SK-N-SH (cell line): Measurements from ENCODE around the gene SLAMF9. TPM values are rescaled to one million over a fixed set of nuclear protein-coding genes. Genes with fewer than 3 reads are reported as not detected.

ENCODE experiments used
- CTCF ChIA-PET: fragments of 300-600, 350-600 bp; formaldehyde crosslinking; extraction: SDS; loops from one replicate; lab custom pipeline; 2021; lab: Yijun Ruan, JAX
- POLR2A ChIA-PET: fragments of 350-600 bp; sonication (Branson Sonifier 250); formaldehyde crosslinking; extraction: SDS; loops from one replicate; lab custom pipeline; 2020; ENCODE audit warnings: antibody characterized with exemption, inconsistent platforms; lab: Yijun Ruan, JAX
- DNase-seq: peaks from one replicate; pipeline ENCODE4 v3.0.0; 2012
- H2AFZ ChIP-seq: fragments of 200-600 bp; sonication (generic); 2 replicates; pipeline ENCODE4 v1.8.1; 2016; ENCODE audit warnings: antibody characterized with exemption, mild to moderate bottlenecking, low read depth
- H3F3A ChIP-seq: fragments of 200-600 bp; sonication (generic); replicated peaks from 2 replicates; pipeline ENCODE3; 2016; ENCODE audit warnings: antibody characterized with exemption, mild to moderate bottlenecking; ENCODE audit not compliant: insufficient read depth
- H3K27ac ChIP-seq, 2 experiments: fragments of 200-500 bp in 1 of 2; fragments of 200-600 bp in 1 of 2; sonication (Bioruptor generic) in 1 of 2; sonication (generic), shearing (Covaris generic) in 1 of 2; 2 replicates each; pipeline versions ENCODE4 v1.5.1 to v1.6.1; 2014 to 2016; ENCODE audit warnings: low read depth in 2 of 2, inconsistent platforms in 1 of 2, low read length in 1 of 2, mild to moderate bottlenecking in 1 of 2, mixed read lengths in 1 of 2
- H3K27me3 ChIP-seq: fragments of 200-600 bp; sonication (generic), shearing (Covaris generic); 2 replicates; pipeline ENCODE4 v1.6.1; 2016; ENCODE audit warnings: mixed run types; ENCODE audit not compliant: insufficient read depth
- H3K36me3 ChIP-seq, 2 experiments: fragments of 200-500 bp in 1 of 2; fragments of 200-600 bp in 1 of 2; sonication (Bioruptor generic) in 1 of 2; sonication (generic) in 1 of 2; replicated peaks in 1 of 2; 2 replicates each; pipeline versions ENCODE3 to v1.5.1; 2014 to 2016; ENCODE audit warnings: low read length in 1 of 2, mild to moderate bottlenecking in 1 of 2; ENCODE audit not compliant: insufficient read depth in 2 of 2, control insufficient read depth in 1 of 2
- H3K4me1 ChIP-seq, 2 experiments: fragments of 200-500 bp in 1 of 2; fragments of 200-600 bp in 1 of 2; sonication (Bioruptor generic) in 1 of 2; sonication (generic), shearing (Covaris generic) in 1 of 2; 2 replicates each; pipeline versions ENCODE4 v1.5.1 to v1.6.1; 2014 to 2016; ENCODE audit warnings: low read depth in 1 of 2, low read length in 1 of 2, mixed run types in 1 of 2; ENCODE audit not compliant: insufficient read depth in 2 of 2, control insufficient read depth in 1 of 2
- H3K4me2 ChIP-seq: fragments of 200-600 bp; sonication (generic), shearing (Covaris generic); 2 replicates; pipeline ENCODE4 v1.6.1; 2017; ENCODE audit warnings: mixed run types
- H3K4me3 ChIP-seq, 2 experiments: fragments of 200-500 bp in 1 of 2; fragments of 200-600 bp in 1 of 2; sonication (Bioruptor generic) in 1 of 2; sonication (generic), shearing (Covaris generic) in 1 of 2; 2 replicates each; pipeline versions ENCODE4 v1.5.1 to v1.8.1; 2014 to 2016; ENCODE audit warnings: low read depth in 2 of 2, inconsistent platforms in 1 of 2, low read length in 1 of 2, mild to moderate bottlenecking in 1 of 2, mixed read lengths in 1 of 2, moderate library complexity in 1 of 2
- H3K79me2 ChIP-seq: fragments of 200-600 bp; sonication (generic); 2 replicates; pipeline ENCODE4 v1.8.1; 2017; ENCODE audit warnings: mild to moderate bottlenecking; ENCODE audit not compliant: insufficient read depth
- H3K9ac ChIP-seq: fragments of 200-600 bp; sonication (generic); 2 replicates; pipeline ENCODE4 v1.6.1; 2017; ENCODE audit warnings: mixed run types
- H3K9me2 ChIP-seq: fragments of 200-600 bp; sonication (generic); 2 replicates; pipeline ENCODE4 v1.6.1; 2017; ENCODE audit warnings: mixed run types
- H3K9me3 ChIP-seq: fragments of 200-600 bp; sonication (generic); 2 replicates; pipeline ENCODE4 v1.6.1; 2017; ENCODE audit warnings: mixed run types, mild to moderate bottlenecking, moderate library complexity
- H4K20me1 ChIP-seq: fragments of 200-600 bp; sonication (generic); 2 replicates; pipeline ENCODE4 v1.6.1; 2017; ENCODE audit warnings: mild to moderate bottlenecking, mixed run types; ENCODE audit not compliant: insufficient read depth
- ELF1 ChIP-seq: IDR thresholded peaks from 2 replicates; pipeline ENCODE4 v1.4.0; 2012
- EZH2phosphoT487 ChIP-seq: fragments of 200-600 bp; sonication (generic); IDR thresholded peaks from 2 replicates; pipeline ENCODE4 v1.6.1; 2017; ENCODE audit warnings: low read depth, mixed run types, mild to moderate bottlenecking, antibody characterized with exemption, moderate library complexity, borderline replicate concordance
- FOXM1 ChIP-seq: IDR thresholded peaks from 2 replicates; pipeline ENCODE4 v1.4.0; 2012; ENCODE audit warnings: low read depth, mild to moderate bottlenecking
- GATA2 ChIP-seq: sonication (generic); formaldehyde crosslinking; IDR thresholded peaks from 2 replicates; pipeline ENCODE4 v1.5.0; 2020; ENCODE audit warnings: mild to moderate bottlenecking, missing genetic modification reagents
- MEF2A ChIP-seq: IDR thresholded peaks from 2 replicates; pipeline ENCODE4 v1.4.0; 2012; ENCODE audit warnings: low read depth, borderline replicate concordance
- MXI1 ChIP-seq: IDR thresholded peaks from 2 replicates; pipeline ENCODE4 v1.6.1; 2012; ENCODE audit warnings: mild to moderate bottlenecking, low read depth, low read length, improper control_type of control experiment
- NRF1 ChIP-seq: IDR thresholded peaks from 2 replicates; pipeline ENCODE4 v1.6.1; 2012; ENCODE audit warnings: low read depth, mild to moderate bottlenecking, low read length
- RAD21 ChIP-seq: IDR thresholded peaks from 2 replicates; pipeline ENCODE4 v1.6.1; 2012; ENCODE audit warnings: mild to moderate bottlenecking, low read length
- RCOR1 ChIP-seq: fragments of 150-350 bp; IDR thresholded peaks from 2 replicates; pipeline ENCODE4 v1.6.1; 2017; ENCODE audit warnings: antibody characterized with exemption, low read length
- SMC3 ChIP-seq: IDR thresholded peaks from 2 replicates; pipeline ENCODE4 v1.6.1; 2012; ENCODE audit warnings: low read depth, low read length, improper control_type of control experiment
- TEAD4 ChIP-seq: IDR thresholded peaks from 2 replicates; pipeline ENCODE4 v1.4.0; 2012; ENCODE audit warnings: mild to moderate bottlenecking, borderline replicate concordance; ENCODE audit not compliant: insufficient read depth
- WGBS: methylation state at CpG from one replicate; pipeline ENCODE4 v1.1.6; 2017; ENCODE audit warnings: low lambda C conversion rate; 5-methylcytosine and 5-hydroxymethylcytosine counted together
- polyA plus RNA-seq, 3 experiments: library from polyadenylated mRNA; depleted of rRNA; stranded (reverse); fragments of >200 nt; gene quantifications; 2 replicates each; pipeline ENCODE4 v1.2.3, GENCODE V29; 2012
- TF ChIP-seq, protein P1 (sequence below): IDR thresholded peaks from 2 replicates; pipeline ENCODE4 v1.4.0; 2012; ENCODE audit warnings: low read depth
- TF ChIP-seq, protein P2 (sequence below): IDR thresholded peaks from 2 replicates; pipeline ENCODE4; 2012
- TF ChIP-seq, protein P3 (sequence below): IDR thresholded peaks from 2 replicates; pipeline ENCODE4 v1.6.1; 2012; ENCODE audit warnings: mild to moderate bottlenecking, low read depth, low read length, moderate library complexity
- TF ChIP-seq, protein P4 (sequence below): fragments of 150-350 bp; IDR thresholded peaks from 2 replicates; pipeline ENCODE4 v1.6.1; 2016; ENCODE audit warnings: mild to moderate bottlenecking, low read depth, low read length
- TF ChIP-seq, protein P5 (sequence below): fragments of 150-350 bp; IDR thresholded peaks from 2 replicates; pipeline ENCODE4 v1.6.1; 2017; ENCODE audit warnings: antibody characterized with exemption, low read length, low read depth, borderline replicate concordance

The SLAMF9 gene
- polyA plus RNA-seq, 1 of the 3 experiments (the other 2 are of a cell fraction) = 0.12 TPM

DNA sequence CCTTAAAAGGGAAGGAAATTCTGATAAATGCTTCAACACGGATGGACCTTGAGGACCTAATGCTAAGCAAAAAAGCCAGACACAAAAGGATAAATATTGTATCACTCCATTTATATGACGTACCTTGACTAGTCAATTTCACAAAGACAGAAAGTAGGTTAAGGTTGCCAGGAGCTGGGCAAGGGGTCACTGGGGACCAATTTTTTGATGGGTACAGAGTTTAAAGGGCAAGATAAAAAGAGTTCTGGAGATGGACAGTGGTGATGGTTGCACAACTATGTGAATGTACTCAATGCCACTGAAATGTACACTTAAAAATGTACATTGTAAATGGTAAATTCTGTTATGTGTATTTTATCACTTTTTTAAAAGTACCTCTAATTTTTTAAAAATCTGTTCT is 32.1 kb upstream of the SLAMF9 start:
- Histone ChIP-seq H3K4me1 (no peaks in the 10 kb centered on the region), H3K4me2 (no peak overlapping the region), H3K36me3 (no peaks in the 10 kb centered on the region), H3K9me3 (no peaks in the 10 kb centered on the region), H3K9me2 (no peaks in the 10 kb centered on the region), H2AFZ (no peak overlapping the region), H3K79me2 (no peaks in the 10 kb centered on the region), H3K27me3 (peaks cover 8% of the 10 kb centered on the region; the same call in 1 of the 2 replicates), H3K9ac (no peak overlapping the region), H3K4me3 (no peak overlapping the region), H4K20me1 (no peaks in the 10 kb centered on the region), H3K27ac (no peak overlapping the region), H3F3A (peaks cover 2% of the 10 kb centered on the region)
- DNase-seq = no peak
- TF ChIP-seq, protein P1, sequence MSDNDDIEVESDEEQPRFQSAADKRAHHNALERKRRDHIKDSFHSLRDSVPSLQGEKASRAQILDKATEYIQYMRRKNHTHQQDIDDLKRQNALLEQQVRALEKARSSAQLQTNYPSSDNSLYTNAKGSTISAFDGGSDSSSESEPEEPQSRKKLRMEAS = no peak
- TF ChIP-seq ELF1 = no peak
- TF ChIP-seq, protein P2, sequence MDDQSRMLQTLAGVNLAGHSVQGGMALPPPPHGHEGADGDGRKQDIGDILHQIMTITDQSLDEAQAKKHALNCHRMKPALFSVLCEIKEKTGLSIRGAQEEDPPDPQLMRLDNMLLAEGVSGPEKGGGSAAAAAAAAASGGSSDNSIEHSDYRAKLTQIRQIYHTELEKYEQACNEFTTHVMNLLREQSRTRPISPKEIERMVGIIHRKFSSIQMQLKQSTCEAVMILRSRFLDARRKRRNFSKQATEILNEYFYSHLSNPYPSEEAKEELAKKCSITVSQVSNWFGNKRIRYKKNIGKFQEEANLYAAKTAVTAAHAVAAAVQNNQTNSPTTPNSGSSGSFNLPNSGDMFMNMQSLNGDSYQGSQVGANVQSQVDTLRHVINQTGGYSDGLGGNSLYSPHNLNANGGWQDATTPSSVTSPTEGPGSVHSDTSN = no peak
- no peak for TF ChIP-seq MXI1
- TF ChIP-seq RCOR1 = no peak
- TF ChIP-seq FOXM1 = no peak
- TF ChIP-seq EZH2phosphoT487 = no peak
- TF ChIP-seq, protein P3, sequence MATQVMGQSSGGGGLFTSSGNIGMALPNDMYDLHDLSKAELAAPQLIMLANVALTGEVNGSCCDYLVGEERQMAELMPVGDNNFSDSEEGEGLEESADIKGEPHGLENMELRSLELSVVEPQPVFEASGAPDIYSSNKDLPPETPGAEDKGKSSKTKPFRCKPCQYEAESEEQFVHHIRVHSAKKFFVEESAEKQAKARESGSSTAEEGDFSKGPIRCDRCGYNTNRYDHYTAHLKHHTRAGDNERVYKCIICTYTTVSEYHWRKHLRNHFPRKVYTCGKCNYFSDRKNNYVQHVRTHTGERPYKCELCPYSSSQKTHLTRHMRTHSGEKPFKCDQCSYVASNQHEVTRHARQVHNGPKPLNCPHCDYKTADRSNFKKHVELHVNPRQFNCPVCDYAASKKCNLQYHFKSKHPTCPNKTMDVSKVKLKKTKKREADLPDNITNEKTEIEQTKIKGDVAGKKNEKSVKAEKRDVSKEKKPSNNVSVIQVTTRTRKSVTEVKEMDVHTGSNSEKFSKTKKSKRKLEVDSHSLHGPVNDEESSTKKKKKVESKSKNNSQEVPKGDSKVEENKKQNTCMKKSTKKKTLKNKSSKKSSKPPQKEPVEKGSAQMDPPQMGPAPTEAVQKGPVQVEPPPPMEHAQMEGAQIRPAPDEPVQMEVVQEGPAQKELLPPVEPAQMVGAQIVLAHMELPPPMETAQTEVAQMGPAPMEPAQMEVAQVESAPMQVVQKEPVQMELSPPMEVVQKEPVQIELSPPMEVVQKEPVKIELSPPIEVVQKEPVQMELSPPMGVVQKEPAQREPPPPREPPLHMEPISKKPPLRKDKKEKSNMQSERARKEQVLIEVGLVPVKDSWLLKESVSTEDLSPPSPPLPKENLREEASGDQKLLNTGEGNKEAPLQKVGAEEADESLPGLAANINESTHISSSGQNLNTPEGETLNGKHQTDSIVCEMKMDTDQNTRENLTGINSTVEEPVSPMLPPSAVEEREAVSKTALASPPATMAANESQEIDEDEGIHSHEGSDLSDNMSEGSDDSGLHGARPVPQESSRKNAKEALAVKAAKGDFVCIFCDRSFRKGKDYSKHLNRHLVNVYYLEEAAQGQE = no peak
- TF ChIP-seq, protein P4, sequence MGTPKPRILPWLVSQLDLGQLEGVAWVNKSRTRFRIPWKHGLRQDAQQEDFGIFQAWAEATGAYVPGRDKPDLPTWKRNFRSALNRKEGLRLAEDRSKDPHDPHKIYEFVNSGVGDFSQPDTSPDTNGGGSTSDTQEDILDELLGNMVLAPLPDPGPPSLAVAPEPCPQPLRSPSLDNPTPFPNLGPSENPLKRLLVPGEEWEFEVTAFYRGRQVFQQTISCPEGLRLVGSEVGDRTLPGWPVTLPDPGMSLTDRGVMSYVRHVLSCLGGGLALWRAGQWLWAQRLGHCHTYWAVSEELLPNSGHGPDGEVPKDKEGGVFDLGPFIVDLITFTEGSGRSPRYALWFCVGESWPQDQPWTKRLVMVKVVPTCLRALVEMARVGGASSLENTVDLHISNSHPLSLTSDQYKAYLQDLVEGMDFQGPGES = no peak
- no peak for TF ChIP-seq SMC3
- no peak for TF ChIP-seq GATA2 (CRISPR knock-in tag)
- TF ChIP-seq RAD21 = no peak
- no peak for TF ChIP-seq NRF1
- no peak for TF ChIP-seq MEF2A
- TF ChIP-seq TEAD4 = no peak
- TF ChIP-seq, protein P5, sequence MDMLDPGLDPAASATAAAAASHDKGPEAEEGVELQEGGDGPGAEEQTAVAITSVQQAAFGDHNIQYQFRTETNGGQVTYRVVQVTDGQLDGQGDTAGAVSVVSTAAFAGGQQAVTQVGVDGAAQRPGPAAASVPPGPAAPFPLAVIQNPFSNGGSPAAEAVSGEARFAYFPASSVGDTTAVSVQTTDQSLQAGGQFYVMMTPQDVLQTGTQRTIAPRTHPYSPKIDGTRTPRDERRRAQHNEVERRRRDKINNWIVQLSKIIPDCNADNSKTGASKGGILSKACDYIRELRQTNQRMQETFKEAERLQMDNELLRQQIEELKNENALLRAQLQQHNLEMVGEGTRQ = no peak
- WGBS = 41% methylated on average over 2 of the region's 2 CpGs
- POLR2A ChIA-PET = no interaction called here
- CTCF ChIA-PET = interaction anchor here (5.0 kb wide), 1 partner anchor 21 kb away, joined by 41 read pairs; no protein-coding TSS in a partner anchor
